PFSK-1 (cell line): Measurements from ENCODE around the gene EVA1A.

ENCODE experiments used
- FOXP2 ChIP-seq: optimal IDR thresholded peaks from 2 replicates; pipeline ENCODE3; 2011; ENCODE audit warnings: borderline replicate concordance, control low read depth, inconsistent platforms; ENCODE audit not compliant: insufficient read depth; ENCODE audit errors: extremely low read length, extremely low read depth
- POLR2AphosphoS5 ChIP-seq: IDR thresholded peaks from 2 replicates; pipeline ENCODE4 v1.6.1; 2012; ENCODE audit warnings: low read depth, mild to moderate bottlenecking, control low read depth, low read length, moderate library complexity
- SIN3A ChIP-seq: IDR thresholded peaks from 2 replicates; pipeline ENCODE4 v1.6.1; 2012; ENCODE audit warnings: mild to moderate bottlenecking, low read length, moderate library complexity, borderline replicate concordance; ENCODE audit not compliant: insufficient read depth
- TAF1 ChIP-seq: IDR thresholded peaks from 2 replicates; pipeline ENCODE4 v1.6.1; 2012; ENCODE audit warnings: low read length, control low read depth, borderline replicate concordance; ENCODE audit not compliant: insufficient read depth
- TF ChIP-seq, protein P1 (sequence below), 2 experiments: IDR thresholded peaks; 2 replicates each; pipeline versions ENCODE4 v1.6.1 to v1.8.0; 2011 to 2012; ENCODE audit warnings: low read depth in 2 of 2, low read length in 2 of 2, control low read depth in 1 of 2, inconsistent platforms in 1 of 2, mild to moderate bottlenecking in 1 of 2, moderate library complexity in 1 of 2; ENCODE audit not compliant: insufficient read depth in 1 of 2

The EVA1A gene

DNA sequence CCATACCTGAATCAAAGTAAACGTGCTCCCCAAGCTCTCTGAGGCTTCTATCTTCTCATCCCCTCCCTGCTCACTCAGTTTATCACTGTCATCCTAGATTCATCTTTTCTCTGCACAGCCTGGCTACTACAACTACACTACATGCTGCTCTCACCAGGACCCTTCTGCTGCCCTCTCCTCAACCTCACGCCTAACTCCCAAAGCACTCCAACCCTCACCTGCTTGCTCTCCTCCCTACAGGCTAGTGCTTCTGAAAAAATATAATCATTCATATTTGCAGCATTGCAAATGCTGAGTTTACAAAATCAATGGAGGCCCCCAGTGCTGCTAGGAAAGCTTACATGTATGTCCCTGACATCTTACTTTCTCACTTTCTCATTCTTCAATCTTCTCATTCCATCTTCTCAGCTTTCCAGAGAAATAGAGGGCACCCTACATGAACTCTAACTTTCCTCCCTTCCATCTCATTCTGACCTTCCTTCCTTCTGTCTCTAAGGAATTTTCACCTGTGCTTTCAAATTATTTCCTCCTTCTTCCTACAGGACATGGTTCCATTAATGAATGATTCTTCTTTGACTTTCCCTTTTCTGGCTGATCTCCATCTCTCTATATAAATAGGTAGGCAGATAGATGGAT lies 36.3 kb downstream of the EVA1A start:
- no peak for TF ChIP-seq FOXP2
- TF ChIP-seq, protein P1, sequence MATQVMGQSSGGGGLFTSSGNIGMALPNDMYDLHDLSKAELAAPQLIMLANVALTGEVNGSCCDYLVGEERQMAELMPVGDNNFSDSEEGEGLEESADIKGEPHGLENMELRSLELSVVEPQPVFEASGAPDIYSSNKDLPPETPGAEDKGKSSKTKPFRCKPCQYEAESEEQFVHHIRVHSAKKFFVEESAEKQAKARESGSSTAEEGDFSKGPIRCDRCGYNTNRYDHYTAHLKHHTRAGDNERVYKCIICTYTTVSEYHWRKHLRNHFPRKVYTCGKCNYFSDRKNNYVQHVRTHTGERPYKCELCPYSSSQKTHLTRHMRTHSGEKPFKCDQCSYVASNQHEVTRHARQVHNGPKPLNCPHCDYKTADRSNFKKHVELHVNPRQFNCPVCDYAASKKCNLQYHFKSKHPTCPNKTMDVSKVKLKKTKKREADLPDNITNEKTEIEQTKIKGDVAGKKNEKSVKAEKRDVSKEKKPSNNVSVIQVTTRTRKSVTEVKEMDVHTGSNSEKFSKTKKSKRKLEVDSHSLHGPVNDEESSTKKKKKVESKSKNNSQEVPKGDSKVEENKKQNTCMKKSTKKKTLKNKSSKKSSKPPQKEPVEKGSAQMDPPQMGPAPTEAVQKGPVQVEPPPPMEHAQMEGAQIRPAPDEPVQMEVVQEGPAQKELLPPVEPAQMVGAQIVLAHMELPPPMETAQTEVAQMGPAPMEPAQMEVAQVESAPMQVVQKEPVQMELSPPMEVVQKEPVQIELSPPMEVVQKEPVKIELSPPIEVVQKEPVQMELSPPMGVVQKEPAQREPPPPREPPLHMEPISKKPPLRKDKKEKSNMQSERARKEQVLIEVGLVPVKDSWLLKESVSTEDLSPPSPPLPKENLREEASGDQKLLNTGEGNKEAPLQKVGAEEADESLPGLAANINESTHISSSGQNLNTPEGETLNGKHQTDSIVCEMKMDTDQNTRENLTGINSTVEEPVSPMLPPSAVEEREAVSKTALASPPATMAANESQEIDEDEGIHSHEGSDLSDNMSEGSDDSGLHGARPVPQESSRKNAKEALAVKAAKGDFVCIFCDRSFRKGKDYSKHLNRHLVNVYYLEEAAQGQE (IDR thresholded peaks at IDR 0.05; ENCODE audit: insufficient read depth in 1 of 2, low read depth in 2 of 2, low read length in 2 of 2): no peak
- no peak for TF ChIP-seq TAF1

DNA sequence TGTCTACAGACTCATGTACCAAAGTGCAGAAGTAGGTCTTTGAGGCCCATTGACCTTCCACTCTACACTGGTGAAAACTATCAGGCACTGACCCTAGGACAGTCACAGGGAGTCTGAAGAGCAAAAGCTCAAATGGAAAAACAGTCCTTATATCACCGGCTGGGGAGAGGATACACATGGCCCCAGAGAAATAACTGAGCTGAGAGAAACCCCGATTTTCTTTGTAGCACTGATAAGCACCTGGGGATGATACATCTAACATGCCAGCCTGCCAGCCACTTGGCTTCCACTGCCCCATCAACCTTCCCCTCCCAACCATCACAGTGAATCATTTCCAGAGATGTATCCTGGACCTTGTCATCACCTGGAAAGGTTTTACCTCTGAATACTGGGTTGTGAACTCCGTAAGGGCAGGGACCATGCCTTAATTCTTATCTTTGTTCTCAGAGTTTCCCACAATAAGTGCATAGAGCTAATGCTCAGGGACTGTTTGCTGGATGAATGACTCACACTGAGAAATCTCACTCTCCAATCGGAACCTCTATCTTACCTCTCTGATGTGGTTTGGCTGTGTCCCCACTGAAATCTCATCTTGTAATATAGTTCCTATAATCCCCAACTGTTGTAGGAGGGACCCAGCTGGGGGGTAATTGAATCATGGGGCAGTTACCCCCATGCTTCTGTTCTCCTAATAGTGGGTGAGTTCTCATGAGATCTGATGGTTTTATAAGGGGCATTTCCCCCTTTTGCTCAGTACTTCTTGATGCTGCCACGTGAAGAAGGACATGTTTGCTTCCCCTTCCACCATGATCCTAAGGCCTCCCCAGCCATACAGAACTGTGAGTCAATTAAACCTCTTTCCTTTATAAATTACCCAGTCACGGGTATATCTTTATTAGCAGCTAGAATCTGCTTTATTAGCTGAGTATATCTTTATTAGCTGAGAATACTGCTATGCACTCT lies 37.1 kb downstream of the EVA1A start:
- TF ChIP-seq TAF1 (no peak), SIN3A (no peak), FOXP2 (no peak), POLR2AphosphoS5 (no peak)
- TF ChIP-seq, protein P1 (IDR thresholded peaks at IDR 0.05; ENCODE audit: insufficient read depth in 1 of 2, low read depth in 2 of 2, low read length in 2 of 2): no peak

DNA sequence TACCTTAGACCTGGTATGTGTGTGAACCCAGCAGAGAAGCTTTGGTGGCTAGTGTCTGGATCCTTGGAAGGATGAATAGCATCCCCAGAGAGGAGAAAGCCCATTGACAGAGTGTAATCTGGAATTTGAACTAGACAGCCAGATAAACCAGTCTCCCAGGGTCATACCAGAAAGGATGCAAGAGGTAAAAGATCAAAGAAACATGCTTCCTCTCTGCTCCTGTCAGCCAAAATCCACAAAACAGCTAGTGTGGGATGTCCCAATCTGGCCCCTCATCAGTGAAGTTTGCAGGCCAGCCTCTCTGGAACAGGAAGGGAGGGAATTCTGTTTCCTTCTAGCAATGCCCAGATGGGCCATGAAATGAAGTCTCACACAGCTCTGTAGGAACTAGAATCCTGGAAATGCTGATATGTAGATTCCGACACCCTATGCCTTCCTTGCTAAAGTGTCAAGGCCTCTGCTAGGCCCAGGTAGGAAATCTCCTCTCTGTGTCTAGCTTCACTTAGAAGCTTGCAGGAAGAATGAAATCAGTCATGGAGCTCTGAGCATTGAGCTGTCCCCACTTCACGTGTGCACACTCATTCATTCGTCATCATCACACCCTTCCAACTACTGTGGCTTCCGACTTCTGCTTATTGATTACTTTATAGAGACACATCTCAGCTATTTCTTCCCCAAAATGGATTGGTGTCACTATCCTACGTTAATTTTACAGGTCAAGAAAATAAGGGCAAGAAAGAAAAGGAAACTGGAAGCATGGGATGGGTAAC lies 38.0 kb downstream of the EVA1A start:
- no peak for TF ChIP-seq POLR2AphosphoS5
- no peak for TF ChIP-seq TAF1
- TF ChIP-seq FOXP2: no peak
- TF ChIP-seq SIN3A: no peak
- TF ChIP-seq, protein P1 (IDR thresholded peaks at IDR 0.05; ENCODE audit: insufficient read depth in 1 of 2, low read depth in 2 of 2, low read length in 2 of 2): no peak

DNA sequence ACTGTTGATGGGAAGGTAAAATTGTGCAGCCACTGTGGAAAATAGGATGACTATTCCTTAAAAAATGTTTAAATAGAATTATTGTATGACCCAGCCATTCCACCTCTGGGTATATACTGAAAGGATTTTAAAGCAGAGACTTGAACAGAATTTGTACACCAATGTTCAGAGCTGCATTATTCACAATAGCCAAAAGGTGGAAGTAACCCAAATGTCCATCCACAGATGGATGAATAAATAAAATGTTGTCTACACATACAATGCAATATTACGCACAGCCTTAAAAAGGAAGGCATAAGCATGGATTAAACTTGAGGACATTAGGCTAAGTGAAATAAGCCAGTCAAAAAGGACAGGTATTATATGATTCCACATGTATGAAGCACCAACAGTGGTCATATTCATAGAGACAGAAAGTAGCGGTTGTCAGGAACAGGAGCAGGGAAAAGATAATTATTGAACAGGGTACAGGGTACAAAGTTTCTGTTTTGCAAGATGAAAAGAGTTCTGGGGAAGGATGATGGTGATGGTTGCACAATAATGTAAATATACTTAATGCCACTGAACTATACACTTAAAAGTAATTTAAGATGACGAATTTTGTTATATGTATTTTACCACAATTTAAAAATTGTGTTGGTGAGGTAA lies 39.4 kb downstream of the EVA1A start:
- TF ChIP-seq FOXP2 (no peak), SIN3A (no peak), TAF1 (no peak), POLR2AphosphoS5 (no peak)
- TF ChIP-seq, protein P1 (IDR thresholded peaks at IDR 0.05; ENCODE audit: insufficient read depth in 1 of 2, low read depth in 2 of 2, low read length in 2 of 2): no peak
